Hepatocyte (in vitro differentiated cells): Measurements from ENCODE around the gene ARSB.

ENCODE experiments used
- EZH2 ChIP-seq: fragments of 200-600 bp; sonication (generic); IDR thresholded peaks from 2 replicates; pipeline ENCODE4 v1.6.1; 2016; ENCODE audit warnings: antibody characterized with exemption, mild to moderate bottlenecking, borderline replicate concordance
- TF ChIP-seq, protein P1 (sequence below): fragments of 200-600 bp; sonication (generic); IDR thresholded peaks from 2 replicates; pipeline ENCODE4 v1.5.1; 2016; ENCODE audit warnings: antibody characterized with exemption, mild to moderate bottlenecking; ENCODE audit not compliant: poor library complexity

DNA sequence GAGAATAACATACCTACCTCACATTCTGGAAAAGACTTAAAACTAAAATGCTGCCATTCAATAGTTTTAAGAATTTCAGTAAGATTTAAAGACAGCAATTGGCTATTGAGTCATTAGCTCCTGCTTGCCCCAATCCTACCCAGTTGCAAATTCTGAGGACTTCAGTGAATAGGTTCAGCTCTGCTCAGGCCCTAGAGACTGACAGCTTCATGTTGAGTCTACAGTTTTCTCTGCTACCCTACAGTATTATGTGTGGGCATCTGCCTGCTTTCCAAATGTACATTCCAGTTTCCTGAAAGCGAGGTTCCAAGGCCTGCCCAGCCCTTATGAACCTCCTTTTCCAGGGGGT, 61.5 kb downstream of the ARSB start:
- TF ChIP-seq, protein P1, sequence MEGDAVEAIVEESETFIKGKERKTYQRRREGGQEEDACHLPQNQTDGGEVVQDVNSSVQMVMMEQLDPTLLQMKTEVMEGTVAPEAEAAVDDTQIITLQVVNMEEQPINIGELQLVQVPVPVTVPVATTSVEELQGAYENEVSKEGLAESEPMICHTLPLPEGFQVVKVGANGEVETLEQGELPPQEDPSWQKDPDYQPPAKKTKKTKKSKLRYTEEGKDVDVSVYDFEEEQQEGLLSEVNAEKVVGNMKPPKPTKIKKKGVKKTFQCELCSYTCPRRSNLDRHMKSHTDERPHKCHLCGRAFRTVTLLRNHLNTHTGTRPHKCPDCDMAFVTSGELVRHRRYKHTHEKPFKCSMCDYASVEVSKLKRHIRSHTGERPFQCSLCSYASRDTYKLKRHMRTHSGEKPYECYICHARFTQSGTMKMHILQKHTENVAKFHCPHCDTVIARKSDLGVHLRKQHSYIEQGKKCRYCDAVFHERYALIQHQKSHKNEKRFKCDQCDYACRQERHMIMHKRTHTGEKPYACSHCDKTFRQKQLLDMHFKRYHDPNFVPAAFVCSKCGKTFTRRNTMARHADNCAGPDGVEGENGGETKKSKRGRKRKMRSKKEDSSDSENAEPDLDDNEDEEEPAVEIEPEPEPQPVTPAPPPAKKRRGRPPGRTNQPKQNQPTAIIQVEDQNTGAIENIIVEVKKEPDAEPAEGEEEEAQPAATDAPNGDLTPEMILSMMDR, result no peak
- TF ChIP-seq EZH2, result no peak
